Activated T-helper 1 cell treated with anti-CD3 and anti-CD28 coated beads, Interleukin-2, amount 50 U/mL, for 16 hours (primary cell): ENCODE data around the gene CPEB4.

ENCODE experiments used
- DNase-seq, 2 donors: peaks; one replicate each; pipeline ENCODE4 v3.0.0-alpha.2; 2020; ENCODE audit warnings: low read depth in 1 of 2, low spot score in 1 of 2

Gene CPEB4

DNA sequence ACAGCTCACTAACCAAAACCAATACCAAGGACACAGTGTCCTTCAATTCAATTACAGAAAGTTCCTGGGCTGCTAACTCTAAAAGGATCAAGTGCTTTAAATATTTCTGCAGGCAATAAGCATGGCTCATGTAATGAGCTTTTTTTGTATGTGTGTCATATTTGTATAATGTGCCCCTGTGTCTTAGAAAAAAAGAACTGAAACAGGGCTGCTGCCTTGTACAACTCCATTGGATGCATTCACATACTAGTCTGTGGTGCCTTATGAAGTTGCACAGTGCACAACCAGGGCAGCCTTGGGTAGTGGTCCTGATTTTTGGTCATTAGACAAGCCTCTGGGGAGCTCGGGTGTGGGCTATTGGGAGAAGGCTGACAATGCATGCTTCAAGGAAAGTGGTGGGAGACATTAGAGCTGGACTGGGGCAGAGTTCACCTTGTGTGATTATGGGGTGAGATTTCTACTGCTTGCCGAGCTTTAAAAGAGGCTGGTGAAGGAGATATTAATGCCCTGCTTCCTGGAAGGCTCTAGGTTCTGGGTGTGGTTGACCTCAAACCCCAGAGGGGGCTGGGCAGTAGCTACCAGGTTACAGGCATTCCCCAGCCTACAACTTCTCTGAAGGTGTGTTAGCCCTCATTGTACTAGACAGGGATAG lies 3.6 kb upstream of the CPEB4 start:
- DNase-seq, result peak; percentile 9 to 14

DNA sequence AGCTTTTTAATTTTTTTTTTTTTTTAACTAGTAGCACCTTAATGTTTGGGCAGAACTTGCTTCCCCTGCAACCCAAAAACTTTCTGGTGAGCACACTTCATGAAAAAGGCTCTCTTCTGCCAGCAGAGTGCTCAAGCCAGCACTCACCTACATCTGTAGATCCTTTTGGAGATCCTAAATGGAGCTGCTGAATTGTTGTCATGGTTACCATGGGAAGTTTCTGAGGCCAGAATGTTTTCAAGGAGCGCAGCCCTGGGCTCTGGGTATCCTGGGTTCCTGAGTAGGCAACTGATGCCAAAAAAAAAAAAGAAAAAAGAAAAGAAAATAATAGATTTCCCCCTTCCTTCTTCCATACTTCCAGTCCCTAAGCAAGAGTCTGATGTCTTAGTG lies 3.1 kb upstream of the CPEB4 start:
- DNase-seq, result no peak

DNA sequence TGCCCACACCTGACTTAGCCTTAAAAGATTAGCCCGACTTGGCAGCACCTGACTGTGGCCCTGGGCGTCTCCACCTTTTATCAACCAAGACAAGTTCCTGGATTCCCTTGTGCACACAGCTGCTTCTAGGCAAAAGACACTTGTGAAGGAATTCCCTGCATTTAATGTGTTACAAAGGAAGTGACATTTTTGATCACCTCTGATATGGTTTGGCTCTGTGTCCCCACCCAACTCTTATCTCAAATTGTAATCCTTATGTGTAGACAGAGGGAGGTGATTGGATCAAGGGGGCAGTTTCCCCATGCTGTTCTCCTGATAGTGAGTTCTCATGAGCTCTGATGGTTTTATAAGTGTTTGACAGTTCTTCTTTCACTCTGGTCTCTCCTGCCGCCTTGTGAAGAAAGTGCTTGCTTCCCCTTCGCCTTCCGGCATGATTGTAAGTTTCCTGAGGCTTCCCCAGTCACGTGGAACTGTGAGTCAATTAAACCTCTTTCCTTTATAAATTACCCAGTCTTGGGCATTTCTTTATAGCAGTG lies 2.6 kb upstream of the CPEB4 start:
- no peak for DNase-seq

DNA sequence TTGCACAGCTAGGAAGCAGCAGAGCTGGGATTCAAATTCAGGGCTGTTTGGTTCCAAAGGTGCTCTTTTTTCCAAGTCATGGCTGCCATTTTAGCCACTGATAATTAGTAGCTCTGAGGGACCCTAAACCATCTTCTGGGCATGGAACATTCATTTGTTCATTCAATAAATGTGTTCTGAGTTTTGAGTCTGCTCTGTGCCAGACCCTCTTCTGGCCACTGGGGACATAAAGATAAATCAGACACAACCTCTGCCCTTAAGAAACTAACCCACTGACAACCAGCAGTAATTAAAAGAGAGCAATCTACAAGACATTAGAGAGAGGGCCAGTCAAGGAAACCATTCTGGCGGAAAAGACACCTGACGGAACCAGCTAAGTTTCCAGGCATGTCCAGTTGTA lies 2.0 kb upstream of the CPEB4 start:
- DNase-seq, result no peak

DNA sequence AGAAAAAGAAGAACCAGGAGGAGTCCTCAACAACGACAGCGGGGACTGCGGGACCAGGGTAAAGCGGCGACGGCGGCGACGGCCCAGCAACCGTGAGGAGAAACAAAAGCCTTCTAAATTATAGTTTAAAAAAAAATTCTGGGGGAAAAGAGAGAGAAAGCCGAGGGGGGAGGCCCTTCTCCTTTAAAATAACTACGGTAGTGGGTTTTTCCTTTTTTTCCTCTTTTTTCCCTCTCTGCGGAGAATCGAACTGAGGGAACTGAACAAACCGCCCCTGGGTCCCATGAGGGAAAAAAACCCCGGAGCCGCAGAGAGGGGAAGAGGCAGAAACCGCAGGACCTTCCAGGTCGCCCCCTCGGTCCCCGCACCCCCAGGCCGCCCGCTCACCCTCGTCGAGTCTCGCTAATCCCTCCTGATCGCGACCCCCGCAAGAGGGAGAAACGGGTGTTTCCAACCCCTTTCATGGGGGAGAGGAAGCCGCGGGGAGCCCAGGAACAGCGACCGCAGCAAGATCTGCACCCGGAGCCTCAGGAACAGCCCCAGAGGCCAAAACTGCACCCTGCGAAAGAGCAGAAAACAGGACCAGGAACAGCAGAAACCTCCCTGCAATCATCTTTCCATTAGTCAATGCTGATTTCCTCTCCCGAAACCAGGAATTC lies 453 bp downstream of the CPEB4 start:
- no peak for DNase-seq

DNA sequence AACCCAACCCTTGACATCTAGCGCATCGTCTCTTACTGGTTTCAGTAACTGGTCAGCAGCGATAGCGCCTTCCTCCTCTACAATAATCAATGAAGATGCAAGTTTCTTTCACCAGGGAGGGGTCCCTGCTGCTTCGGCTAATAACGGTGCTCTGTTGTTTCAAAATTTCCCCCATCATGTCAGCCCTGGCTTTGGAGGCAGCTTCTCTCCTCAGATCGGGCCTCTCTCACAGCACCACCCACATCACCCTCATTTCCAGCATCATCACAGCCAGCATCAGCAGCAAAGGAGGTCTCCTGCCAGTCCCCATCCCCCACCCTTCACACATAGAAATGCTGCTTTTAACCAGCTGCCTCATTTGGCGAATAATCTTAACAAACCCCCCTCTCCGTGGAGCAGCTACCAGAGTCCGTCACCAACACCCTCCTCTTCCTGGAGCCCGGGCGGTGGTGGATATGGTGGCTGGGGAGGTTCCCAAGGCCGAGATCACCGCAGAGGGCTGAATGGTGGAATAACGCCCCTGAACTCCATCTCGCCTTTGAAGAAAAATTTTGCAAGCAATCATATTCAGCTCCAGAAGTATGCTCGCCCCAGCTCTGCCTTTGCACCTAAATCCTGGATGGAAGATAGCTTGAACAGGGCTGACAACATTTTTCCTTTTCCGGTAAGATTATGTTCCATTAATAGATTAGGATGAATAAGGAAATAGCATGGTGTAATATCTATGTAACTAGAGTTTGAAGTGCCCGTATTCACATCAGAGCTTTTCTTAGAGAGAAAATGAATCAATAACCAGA lies 2.2 kb downstream of the CPEB4 start:
- no peak for DNase-seq

DNA sequence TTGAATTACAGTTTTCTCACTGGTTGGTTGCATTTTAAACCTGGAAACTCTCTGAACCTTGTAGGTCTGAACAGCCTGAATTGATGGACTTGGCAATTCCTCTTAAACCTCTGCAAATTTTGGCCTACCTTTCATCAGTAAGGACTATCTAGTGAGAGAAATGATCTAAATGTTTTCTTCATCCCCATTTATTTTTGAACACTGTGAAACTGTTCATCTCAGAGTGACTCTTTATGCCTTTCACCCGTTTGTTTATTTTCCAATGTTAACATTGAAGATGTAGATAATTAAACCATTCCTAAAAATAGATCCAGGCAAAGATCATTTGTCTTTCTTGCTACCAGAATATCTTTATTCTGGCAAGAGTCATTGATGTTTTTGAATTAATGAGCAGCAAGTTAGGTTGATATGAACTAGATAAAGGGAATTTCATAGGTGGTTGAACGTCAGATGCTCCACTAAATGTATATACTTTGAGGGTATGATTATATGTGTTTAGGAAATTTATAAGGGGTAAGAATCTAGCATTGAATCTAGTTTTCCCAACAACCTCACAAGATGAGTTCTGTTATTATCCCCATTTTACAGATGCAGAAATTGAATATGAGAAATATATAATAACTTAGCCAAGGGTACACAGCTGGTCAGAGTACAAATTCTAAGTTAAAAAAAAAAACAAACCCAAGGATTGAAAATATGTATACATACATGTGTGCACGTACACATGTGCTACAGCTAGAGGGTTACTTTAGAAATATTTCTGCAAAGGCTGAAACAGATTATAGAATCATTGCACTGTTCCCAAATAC lies 3.4 kb downstream of the CPEB4 start:
- DNase-seq, result no peak

DNA sequence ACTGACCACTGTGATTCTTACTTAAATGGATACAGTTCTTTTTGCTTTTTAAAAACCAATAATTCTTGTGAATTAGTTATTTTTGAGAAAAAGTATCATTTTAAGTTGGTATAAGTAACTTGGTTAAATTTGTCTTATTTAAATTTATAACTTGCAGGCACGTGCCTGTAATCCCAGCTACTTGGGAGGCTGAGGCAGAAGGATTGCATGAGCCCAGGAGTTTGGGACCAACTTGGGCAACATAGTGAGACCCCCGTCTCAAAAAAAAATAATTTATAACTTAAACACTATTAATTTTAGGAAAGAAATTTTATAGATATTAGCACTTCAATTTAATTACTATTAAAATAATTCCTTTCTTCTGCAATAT lies 5.0 kb downstream of the CPEB4 start:
- DNase-seq, result no peak

DNA sequence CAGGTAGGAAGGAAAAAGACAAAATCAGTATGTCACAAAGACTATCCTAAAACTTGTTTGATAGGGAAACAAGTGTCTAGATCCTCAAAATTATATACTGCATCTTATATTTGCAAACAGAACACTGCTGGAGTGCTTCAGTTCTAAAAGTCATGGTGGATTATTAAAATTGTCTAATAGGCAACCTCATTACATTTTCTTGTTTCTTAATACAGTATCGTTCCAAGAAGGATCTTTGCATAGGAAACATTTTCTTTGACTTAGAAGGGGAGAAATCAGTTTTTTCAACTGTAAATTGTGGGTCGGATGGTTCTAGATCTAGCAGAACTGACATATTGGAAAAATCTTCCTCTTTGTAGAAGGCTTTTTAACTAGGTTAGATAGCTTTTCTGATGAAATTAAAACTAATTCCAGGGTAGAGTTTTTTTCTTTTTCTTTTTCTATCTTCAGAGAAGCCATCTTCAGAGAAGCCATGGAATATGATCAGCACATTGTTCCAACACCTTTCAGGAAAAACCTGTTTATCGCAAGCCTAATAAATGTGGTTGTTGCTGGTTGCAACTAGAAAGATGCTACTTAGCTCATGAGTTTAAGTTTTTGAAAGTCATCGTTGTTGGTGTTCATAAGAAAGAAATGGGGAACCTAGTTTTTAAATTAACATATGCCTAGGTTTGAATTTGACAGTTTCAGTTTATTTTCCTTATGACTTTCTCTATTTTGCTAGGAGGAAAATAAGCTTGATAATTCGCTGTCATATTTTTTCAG lies 7.4 kb downstream of the CPEB4 start:
- no peak for DNase-seq

DNA sequence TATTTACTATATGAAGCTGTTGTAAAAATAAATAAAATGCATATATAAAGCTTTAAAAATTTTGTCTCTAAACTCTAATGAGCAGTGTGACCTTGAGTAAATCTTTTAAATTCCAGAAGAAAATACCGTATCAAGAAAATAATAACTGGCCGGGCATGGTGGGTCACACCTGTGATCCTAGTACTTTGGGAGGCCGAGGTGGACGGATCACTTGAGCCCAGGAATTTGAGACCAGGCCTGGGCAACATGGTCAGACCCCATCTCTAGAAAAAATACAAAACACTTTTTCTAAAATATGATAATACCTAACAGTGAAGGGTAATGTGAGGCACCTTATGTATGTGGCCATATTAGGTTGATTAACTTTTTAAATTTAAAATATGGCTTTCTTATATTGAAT lies 8.5 kb downstream of the CPEB4 start:
- no peak for DNase-seq

DNA sequence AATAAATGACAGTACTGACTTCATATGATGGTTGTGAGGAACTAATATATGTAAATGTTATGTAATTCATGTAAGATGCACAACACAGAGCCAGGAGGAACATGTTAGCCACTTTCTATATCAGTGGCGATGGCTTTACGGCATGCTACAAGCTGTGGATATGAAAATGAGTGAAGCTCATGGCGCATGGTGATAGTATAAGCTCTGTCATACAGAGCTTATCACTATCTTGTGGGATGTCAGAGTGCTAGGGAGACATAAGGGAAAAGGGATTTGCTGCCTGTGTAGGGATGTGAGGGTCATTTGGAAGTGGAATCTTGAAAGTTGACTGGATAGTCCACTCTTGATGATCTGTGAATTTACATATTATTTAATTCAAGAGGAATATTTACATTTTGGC lies 13.6 kb downstream of the CPEB4 start:
- DNase-seq, result no peak

DNA sequence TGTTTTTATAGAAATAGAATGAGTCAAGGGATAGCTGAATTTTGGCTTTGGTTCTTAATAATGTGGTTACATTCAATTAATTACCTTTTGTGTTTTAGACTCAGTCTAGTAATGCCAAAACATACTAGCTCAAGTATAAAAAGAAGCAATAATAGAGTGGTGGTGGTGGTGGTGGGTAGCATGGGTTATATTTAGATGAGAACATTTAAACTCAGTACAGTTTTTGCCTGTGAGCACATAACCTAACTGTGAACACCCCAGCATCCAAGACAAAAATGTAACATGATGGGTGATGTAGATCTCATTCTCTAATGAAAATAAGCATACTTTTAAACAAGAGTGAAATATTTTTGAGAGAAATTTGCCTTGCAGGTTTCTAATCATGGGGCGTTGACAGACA lies 14.2 kb downstream of the CPEB4 start:
- DNase-seq, result no peak

DNA sequence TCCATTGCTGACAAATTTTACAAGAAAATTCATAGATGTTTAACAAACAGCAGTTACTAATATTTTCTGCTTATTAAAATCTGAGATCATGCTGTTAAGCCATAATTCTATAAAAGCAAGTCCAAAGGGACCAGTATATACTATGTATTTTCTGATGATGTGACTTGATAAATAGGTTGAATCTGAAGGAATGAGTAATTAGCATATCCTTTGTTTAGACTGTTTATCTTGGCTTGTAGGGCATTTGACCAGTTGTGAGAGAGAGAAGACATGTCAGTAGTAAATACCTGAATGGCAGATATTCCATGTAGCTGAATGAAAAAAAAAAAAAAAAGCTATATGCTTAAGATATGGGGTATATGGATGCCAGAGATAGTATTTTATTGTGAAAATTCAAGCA lies 14.6 kb downstream of the CPEB4 start:
- no peak for DNase-seq

DNA sequence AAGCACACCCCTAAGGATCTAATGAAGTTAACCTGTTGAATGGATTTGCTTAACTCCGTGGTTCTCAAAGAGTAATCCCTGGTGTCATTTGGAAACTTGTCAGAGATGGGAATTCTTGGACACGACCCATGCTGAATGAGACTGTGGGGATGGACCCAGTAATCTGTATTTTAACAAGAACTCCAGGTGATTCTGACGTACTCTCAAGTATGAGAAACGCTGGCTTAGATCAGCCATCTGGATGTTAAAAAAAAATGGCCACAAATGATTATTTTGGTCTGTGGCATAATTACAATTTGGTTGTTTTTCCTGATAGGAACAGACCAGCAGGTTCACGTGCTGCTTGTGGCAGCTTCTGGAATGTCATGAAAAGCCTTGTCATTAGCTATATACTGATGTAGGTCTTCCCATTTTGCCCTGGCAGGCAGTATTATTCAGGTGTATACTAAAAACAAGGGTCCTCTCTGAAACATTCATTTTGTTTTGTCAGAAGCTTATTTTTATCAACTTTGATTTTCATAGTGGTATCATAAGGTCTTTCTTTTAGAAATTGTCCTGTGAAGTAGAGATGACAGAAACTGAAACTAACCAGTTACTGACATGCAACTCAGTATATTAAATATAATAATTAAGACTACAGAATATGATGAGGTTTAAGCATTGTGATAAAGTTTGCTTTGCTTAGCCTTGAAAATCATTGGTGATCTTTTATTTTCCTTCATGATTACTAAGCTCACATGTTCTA lies 15.4 kb downstream of the CPEB4 start:
- DNase-seq, result no peak

DNA sequence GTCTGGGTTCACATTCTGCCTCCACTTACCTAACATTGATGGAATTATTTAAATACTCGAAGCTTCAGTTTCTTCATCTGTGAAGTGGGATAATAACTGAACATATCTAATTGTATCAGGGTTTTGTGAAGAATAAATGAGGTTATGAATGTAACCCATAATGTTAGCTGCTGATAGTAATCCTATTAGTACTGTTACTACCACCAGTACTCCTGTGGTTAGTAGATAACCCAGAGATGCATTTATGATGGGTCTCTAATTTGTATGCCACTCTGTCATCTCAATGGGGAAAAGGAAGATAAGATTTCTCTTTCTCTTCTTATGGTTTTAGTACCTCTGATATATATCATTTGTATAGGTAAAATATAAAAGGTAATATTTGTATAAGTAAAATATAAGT lies 16.0 kb downstream of the CPEB4 start:
- DNase-seq, result no peak

DNA sequence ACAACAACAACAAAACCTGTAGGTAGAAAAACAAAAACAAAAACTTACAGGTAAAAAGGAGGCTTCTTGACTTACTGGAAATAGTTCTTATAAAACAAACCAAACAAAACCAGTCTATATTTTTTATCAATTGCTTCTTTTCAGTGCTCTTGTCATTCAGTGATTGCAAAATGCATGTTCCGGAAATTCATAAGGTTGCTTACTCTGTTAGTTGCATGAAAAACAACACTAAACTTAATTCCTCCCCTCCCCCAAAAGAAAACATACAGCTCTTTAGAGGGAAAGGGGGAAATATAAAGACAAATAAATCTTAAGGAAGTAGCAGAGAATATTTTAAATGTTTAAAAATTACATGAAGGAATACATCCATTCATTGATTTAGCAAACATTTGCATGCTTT lies 19.1 kb downstream of the CPEB4 start:
- DNase-seq, result no peak

DNA sequence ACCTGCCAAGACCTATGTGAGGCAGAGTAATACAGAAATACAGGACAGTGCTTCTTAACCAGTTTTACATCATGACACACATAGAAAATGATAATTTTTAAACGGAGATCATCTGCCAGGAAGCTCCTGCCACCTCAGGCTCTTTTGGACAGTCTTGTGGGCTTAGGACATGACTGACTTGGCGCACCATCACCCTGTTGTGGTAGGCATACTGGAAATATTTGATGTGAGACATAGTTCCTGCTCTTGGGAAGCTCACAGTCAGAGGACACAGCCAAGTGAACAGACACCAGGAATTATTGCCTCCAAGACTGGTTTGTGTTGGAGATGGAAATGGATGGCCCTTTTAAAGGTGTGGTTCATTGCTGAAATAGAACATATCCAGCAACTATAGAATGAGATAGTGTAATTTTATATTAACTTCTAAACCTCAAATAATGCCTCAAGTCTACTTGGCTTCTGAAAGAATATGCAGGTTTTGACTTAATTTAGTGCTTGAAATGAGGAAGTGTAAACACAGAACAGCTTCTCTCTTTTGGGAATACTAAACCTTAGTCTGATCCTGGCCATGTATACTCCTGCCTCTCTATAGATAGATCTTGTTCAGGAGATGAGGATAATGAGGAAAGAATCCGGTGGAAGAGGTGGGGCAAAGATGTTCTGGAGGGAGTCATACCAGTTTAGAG lies 19.7 kb downstream of the CPEB4 start:
- DNase-seq, result no peak

DNA sequence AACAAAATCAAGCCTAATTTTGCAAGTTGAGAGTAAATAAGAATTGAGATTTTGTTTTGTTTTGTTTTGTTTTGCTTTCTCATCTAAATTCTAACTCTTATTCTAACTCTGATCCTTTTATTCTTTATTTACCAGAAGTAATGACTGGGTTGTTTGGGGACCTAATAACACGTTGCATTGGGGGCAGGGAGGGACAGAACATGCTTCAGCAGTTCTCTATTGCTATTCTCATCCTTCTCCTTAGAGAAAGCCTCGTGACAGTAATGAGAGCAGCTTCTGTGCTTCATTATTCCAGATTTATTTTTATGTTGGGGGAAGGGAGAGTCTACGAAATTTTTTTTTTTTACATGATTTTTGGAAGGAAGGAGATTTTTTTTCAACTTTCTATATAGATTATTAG lies 21.1 kb downstream of the CPEB4 start:
- no peak for DNase-seq

DNA sequence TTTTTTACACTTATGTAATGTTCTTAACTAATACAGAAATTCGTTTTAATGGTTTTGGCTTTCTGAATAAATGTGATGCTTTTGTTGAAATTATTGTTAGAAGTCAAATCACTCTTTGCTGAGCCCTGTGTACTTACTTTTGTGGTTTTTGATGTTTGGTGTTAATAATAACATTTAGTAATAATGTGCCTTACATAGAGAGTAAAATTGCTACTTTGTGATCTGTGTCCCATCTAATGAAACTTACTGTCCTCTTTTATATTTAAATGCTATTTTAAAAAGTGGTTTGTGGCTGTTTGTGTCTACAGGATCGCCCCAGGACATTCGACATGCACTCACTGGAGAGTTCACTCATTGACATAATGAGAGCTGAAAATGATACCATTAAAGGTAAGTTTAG lies 22.1 kb downstream of the CPEB4 start:
- no peak for DNase-seq
